HG02571 (cell line): ENCODE data around the gene AKAP12.

Source experiments
- ATAC-seq: cut with Tn5 transposase; IDR thresholded peaks from one replicate; pipeline ENCODE4 v1.9.1; 2021; ENCODE audit warnings: mild to moderate bottlenecking, moderate library complexity; ENCODE audit not compliant: unreplicated experiment

Gene AKAP12

GRCh38 chr6:151232899-151233298, 6.9 kb upstream of the AKAP12 start:
- no peak for ATAC-seq

- no peak for ATAC-seq
Observed at GRCh38 chr6:151233731-151234130, 6.0 kb upstream of the AKAP12 start.

GRCh38 chr6:151236668-151237401, 2.9 kb upstream of the AKAP12 start:
- ATAC-seq = no peak

GRCh38 chr6:151240036-151240685, 394 bp downstream of the AKAP12 start:
- no peak for ATAC-seq

- no peak for ATAC-seq
Observed at GRCh38 chr6:151240791-151241642, 1.2 kb downstream of the AKAP12 start.

- ATAC-seq = no peak
Observed at GRCh38 chr6:151241853-151242252, 2.1 kb downstream of the AKAP12 start.

GRCh38 chr6:151242420-151242861, 2.7 kb downstream of the AKAP12 start:
- ATAC-seq = no peak

GRCh38 chr6:151243481-151243880, 3.7 kb downstream of the AKAP12 start:
- ATAC-seq = no peak

GRCh38 chr6:151247490-151247889, 7.7 kb downstream of the AKAP12 start:
- ATAC-seq = no peak

GRCh38 chr6:151248295-151248694, 8.5 kb downstream of the AKAP12 start:
- no peak for ATAC-seq

- no peak for ATAC-seq
Observed at GRCh38 chr6:151252634-151253033, 12.9 kb downstream of the AKAP12 start.

- ATAC-seq = no peak
Observed at GRCh38 chr6:151254451-151255081, 14.8 kb downstream of the AKAP12 start.

GRCh38 chr6:151255811-151256210, 16.0 kb downstream of the AKAP12 start:
- ATAC-seq = no peak

GRCh38 chr6:151257985-151258445, 18.2 kb downstream of the AKAP12 start:
- ATAC-seq = no peak

- no peak for ATAC-seq
Observed at GRCh38 chr6:151260205-151260604, 20.4 kb downstream of the AKAP12 start.

GRCh38 chr6:151263035-151263434, 23.3 kb downstream of the AKAP12 start:
- ATAC-seq = no peak

GRCh38 chr6:151263967-151264366, 24.2 kb downstream of the AKAP12 start:
- ATAC-seq = no peak

GRCh38 chr6:151265282-151265681, 25.5 kb downstream of the AKAP12 start:
- ATAC-seq = no peak

GRCh38 chr6:151269321-151269995, 29.7 kb downstream of the AKAP12 start:
- no peak for ATAC-seq

GRCh38 chr6:151275121-151275520, 35.4 kb downstream of the AKAP12 start:
- ATAC-seq = no peak
